ENCODE measurements around the gene SCARB1. TPM values are rescaled to one million over a fixed set of nuclear protein-coding genes. Genes with fewer than 3 reads are reported as not detected.

SCARB1 gene
- total RNA-seq, 1 experiment from 2014 or later: 359 TPM

DNA sequence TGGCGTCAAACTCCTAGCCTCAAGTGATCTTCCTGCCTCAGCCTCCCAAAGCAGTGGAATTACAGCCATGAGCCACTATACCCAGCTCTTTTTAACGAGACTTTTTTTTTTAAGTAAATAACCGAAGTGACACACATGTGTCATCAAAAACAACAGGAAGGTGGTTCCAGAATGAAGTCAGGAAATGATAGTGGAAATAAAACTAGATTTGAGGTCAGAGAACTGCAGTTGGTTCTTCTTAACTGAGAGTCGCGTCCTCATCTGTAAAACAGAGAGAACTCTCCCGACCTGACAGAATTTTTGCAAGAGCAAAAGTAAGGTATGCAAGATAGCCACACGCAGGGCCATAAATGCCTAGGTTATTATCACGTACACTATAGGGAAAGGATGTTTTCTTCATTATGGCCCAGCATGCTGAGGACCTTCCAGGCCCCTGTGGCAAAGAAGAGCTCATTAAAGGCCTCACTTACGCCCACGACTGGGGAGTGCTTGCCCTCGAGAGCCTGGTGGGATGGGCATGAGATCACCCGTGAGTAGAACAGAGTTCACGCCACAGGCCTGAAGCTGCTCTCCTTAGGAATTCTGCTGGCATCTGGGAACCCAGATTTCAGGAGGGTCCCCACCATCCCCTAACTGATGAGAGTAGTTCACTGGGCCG lies 67.2 kb downstream of the SCARB1 start:
- Histone ChIP-seq H3K27me3 (ENCODE audit: control insufficient read depth, insufficient read depth, low read length) (no peaks in the 10 kb centered on the region), H3K4me1 (ENCODE audit: control insufficient read depth, insufficient read depth, low read length) (no peaks in the 10 kb centered on the region), H3K27ac (ENCODE audit: low read length) (no peak overlapping the region), H3K4me3 (ENCODE audit: low read depth in 2 of 2, low read length in 2 of 2) (no peak overlapping the region), H3K9me3 (ENCODE audit: control insufficient read depth, insufficient read depth, low read depth, low read length) (no peaks in the 10 kb centered on the region), H3K36me3 (ENCODE audit: control insufficient read depth, insufficient read depth, low read length) (no peaks in the 10 kb centered on the region)
- DNase-seq (ENCODE audit: low read depth, low spot score): no peak
- CTCF ChIA-PET: no interaction called here
- in situ Hi-C loops (cut with HindIII; ENCODE audit: low pct_unique_long_range_greater_than_20kb, low sequenced_read_pairs): no loop called here
- POLR2A ChIA-PET: interaction anchor here (0.5 to 1.0 kb wide), 2 partner anchors 9 to 420 kb away, joined by 3 read pairs; no protein-coding TSS in a partner anchor
- no peak for ATAC-seq
- intact Hi-C loops (cut with micrococcal nuclease; ENCODE audit: unreplicated experiment): no loop called here
- BruUV-seq (replicated peaks): no TSS peak
- TF ChIP-seq, protein P1, sequence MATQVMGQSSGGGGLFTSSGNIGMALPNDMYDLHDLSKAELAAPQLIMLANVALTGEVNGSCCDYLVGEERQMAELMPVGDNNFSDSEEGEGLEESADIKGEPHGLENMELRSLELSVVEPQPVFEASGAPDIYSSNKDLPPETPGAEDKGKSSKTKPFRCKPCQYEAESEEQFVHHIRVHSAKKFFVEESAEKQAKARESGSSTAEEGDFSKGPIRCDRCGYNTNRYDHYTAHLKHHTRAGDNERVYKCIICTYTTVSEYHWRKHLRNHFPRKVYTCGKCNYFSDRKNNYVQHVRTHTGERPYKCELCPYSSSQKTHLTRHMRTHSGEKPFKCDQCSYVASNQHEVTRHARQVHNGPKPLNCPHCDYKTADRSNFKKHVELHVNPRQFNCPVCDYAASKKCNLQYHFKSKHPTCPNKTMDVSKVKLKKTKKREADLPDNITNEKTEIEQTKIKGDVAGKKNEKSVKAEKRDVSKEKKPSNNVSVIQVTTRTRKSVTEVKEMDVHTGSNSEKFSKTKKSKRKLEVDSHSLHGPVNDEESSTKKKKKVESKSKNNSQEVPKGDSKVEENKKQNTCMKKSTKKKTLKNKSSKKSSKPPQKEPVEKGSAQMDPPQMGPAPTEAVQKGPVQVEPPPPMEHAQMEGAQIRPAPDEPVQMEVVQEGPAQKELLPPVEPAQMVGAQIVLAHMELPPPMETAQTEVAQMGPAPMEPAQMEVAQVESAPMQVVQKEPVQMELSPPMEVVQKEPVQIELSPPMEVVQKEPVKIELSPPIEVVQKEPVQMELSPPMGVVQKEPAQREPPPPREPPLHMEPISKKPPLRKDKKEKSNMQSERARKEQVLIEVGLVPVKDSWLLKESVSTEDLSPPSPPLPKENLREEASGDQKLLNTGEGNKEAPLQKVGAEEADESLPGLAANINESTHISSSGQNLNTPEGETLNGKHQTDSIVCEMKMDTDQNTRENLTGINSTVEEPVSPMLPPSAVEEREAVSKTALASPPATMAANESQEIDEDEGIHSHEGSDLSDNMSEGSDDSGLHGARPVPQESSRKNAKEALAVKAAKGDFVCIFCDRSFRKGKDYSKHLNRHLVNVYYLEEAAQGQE (IDR thresholded peaks at IDR 0.05; ENCODE audit: insufficient read depth in 1 of 2, low read depth in 2 of 2, low read length in 1 of 2): no peak
- no peak for TF ChIP-seq TCF7L2 (IDR thresholded peaks at IDR 0.05; ENCODE audit: low read depth, low read length)
- no peak for TF ChIP-seq SIN3A (IDR thresholded peaks at IDR 0.05; ENCODE audit: borderline replicate concordance, insufficient read depth, low read depth, low read length)
- TF ChIP-seq, protein P2, sequence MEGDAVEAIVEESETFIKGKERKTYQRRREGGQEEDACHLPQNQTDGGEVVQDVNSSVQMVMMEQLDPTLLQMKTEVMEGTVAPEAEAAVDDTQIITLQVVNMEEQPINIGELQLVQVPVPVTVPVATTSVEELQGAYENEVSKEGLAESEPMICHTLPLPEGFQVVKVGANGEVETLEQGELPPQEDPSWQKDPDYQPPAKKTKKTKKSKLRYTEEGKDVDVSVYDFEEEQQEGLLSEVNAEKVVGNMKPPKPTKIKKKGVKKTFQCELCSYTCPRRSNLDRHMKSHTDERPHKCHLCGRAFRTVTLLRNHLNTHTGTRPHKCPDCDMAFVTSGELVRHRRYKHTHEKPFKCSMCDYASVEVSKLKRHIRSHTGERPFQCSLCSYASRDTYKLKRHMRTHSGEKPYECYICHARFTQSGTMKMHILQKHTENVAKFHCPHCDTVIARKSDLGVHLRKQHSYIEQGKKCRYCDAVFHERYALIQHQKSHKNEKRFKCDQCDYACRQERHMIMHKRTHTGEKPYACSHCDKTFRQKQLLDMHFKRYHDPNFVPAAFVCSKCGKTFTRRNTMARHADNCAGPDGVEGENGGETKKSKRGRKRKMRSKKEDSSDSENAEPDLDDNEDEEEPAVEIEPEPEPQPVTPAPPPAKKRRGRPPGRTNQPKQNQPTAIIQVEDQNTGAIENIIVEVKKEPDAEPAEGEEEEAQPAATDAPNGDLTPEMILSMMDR (IDR thresholded peaks at IDR 0.05): no peak
- no peak for TF ChIP-seq POLR2AphosphoS5 (IDR thresholded peaks at IDR 0.05; ENCODE audit: low read depth, low read length)

DNA sequence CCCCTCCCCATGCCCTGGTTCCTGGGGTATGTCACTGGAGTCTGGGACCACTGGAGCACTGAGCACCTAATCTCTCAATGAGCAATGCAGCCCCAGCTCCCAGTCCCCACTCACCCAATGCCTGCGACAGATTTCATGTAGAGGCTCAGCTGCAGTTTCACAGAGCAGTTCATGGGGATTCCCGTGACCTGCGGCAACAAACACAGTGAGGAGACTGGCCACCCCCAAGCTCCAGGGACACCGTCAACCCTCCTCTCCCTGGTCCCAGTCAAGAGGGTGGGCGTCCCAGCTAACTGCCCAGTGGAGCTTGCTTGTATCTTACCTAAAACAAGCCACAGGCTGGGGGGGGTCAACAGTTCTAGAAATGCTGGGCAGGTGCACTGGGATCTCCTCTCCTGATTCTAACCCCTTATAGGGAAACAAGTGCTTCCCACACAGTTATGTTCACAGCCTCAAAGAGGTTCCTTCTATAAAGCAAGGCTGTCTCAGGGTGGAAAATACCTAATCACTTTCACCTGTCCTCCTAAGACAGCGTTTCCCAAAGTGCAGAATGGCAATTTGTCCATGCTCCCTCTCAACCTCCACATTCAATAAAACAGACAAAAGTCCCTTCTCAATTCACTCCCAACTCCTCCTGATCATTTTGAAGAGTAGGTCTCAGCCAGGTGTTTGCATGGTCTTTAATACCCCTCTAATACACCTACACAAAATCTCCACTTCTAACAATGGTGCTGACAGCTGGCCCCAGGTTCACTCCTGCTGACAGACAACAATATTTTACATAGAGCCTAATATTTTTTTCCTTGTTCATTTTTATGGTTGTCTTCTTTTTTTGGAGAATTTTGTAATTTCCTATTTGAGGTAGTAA lies 68.3 kb downstream of the SCARB1 start:
- no peak overlapping the region for H3K27ac ChIP-seq (ENCODE audit: low read length)
- H3K4me3 ChIP-seq (ENCODE audit: low read depth in 2 of 2, low read length in 2 of 2): no peak overlapping the region
- POLR2A ChIA-PET: interaction anchor here (1.0 kb wide), 1 partner anchor 8 kb away, joined by 3 read pairs; no protein-coding TSS in a partner anchor
- no peaks in the 10 kb centered on the region for H3K27me3 ChIP-seq (ENCODE audit: control insufficient read depth, insufficient read depth, low read length)
- ATAC-seq: no peak
- H3K36me3 ChIP-seq (ENCODE audit: control insufficient read depth, insufficient read depth, low read length): no peaks in the 10 kb centered on the region
- H3K9me3 ChIP-seq (ENCODE audit: control insufficient read depth, insufficient read depth, low read depth, low read length): no peaks in the 10 kb centered on the region
- H3K4me1 ChIP-seq (ENCODE audit: control insufficient read depth, insufficient read depth, low read length): no peaks in the 10 kb centered on the region
- intact Hi-C loops (cut with micrococcal nuclease; ENCODE audit: unreplicated experiment) (no loop called here), in situ Hi-C loops (cut with HindIII; ENCODE audit: low pct_unique_long_range_greater_than_20kb, low sequenced_read_pairs) (no loop called here)
- CTCF ChIA-PET: no interaction called here
- BruUV-seq (replicated peaks): no TSS peak
- TF ChIP-seq, protein P1 (IDR thresholded peaks at IDR 0.05; ENCODE audit: insufficient read depth in 1 of 2, low read depth in 2 of 2, low read length in 1 of 2): no peak
- TF ChIP-seq SIN3A (IDR thresholded peaks at IDR 0.05; ENCODE audit: borderline replicate concordance, insufficient read depth, low read depth, low read length) (no peak), TCF7L2 (IDR thresholded peaks at IDR 0.05; ENCODE audit: low read depth, low read length) (no peak), POLR2AphosphoS5 (IDR thresholded peaks at IDR 0.05; ENCODE audit: low read depth, low read length) (no peak)
- TF ChIP-seq, protein P2 (IDR thresholded peaks at IDR 0.05): no peak
- DNase-seq (ENCODE audit: low read depth, low spot score): no peak

Measured in Panc1 (cell line).